ENCODE data around the gene ELK4.

Gene ELK4

GRCh38 chr1:205627956-205628355, 3.9 kb downstream of the ELK4 start:
- TF ChIP-seq SIN3A (IDR thresholded peaks at IDR 0.05; ENCODE audit: borderline replicate concordance, insufficient read depth, low read length) (no peak), REST (IDR thresholded peaks at IDR 0.05; ENCODE audit: insufficient read depth in 1 of 2, low read depth in 2 of 2, low read length in 2 of 2) (no peak), FOXP2 (optimal IDR thresholded peaks at IDR 0.05; ENCODE audit: borderline replicate concordance, extremely low read depth, extremely low read length, insufficient read depth) (no peak), TAF1 (IDR thresholded peaks at IDR 0.05; ENCODE audit: borderline replicate concordance, insufficient read depth, low read length) (no peak), POLR2AphosphoS5 (IDR thresholded peaks at IDR 0.05; ENCODE audit: low read depth, low read length) (no peak)

- no peak for TF ChIP-seq POLR2AphosphoS5 (IDR thresholded peaks at IDR 0.05; ENCODE audit: low read depth, low read length)
- TF ChIP-seq SIN3A (IDR thresholded peaks at IDR 0.05; ENCODE audit: borderline replicate concordance, insufficient read depth, low read length) = no peak
- no peak for TF ChIP-seq TAF1 (IDR thresholded peaks at IDR 0.05; ENCODE audit: borderline replicate concordance, insufficient read depth, low read length)
- no peak for TF ChIP-seq FOXP2 (optimal IDR thresholded peaks at IDR 0.05; ENCODE audit: borderline replicate concordance, extremely low read depth, extremely low read length, insufficient read depth)
- no peak for TF ChIP-seq REST (IDR thresholded peaks at IDR 0.05; ENCODE audit: insufficient read depth in 1 of 2, low read depth in 2 of 2, low read length in 2 of 2)
These were observed 5.6 kb downstream of the ELK4 start for GRCh38 chr1:205626216-205626615.

- TF ChIP-seq FOXP2 (optimal IDR thresholded peaks at IDR 0.05; ENCODE audit: borderline replicate concordance, extremely low read depth, extremely low read length, insufficient read depth) = no peak
- no peak for TF ChIP-seq REST (IDR thresholded peaks at IDR 0.05; ENCODE audit: insufficient read depth in 1 of 2, low read depth in 2 of 2, low read length in 2 of 2)
- TF ChIP-seq TAF1 (IDR thresholded peaks at IDR 0.05; ENCODE audit: borderline replicate concordance, insufficient read depth, low read length) = no peak
- no peak for TF ChIP-seq POLR2AphosphoS5 (IDR thresholded peaks at IDR 0.05; ENCODE audit: low read depth, low read length)
- TF ChIP-seq SIN3A (IDR thresholded peaks at IDR 0.05; ENCODE audit: borderline replicate concordance, insufficient read depth, low read length) = no peak
These were observed 8.2 kb downstream of the ELK4 start for GRCh38 chr1:205623646-205624045.

- TF ChIP-seq POLR2AphosphoS5 (IDR thresholded peaks at IDR 0.05; ENCODE audit: low read depth, low read length) = no peak
- no peak for TF ChIP-seq SIN3A (IDR thresholded peaks at IDR 0.05; ENCODE audit: borderline replicate concordance, insufficient read depth, low read length)
- no peak for TF ChIP-seq TAF1 (IDR thresholded peaks at IDR 0.05; ENCODE audit: borderline replicate concordance, insufficient read depth, low read length)
- no peak for TF ChIP-seq FOXP2 (optimal IDR thresholded peaks at IDR 0.05; ENCODE audit: borderline replicate concordance, extremely low read depth, extremely low read length, insufficient read depth)
- TF ChIP-seq REST (IDR thresholded peaks at IDR 0.05; ENCODE audit: insufficient read depth in 1 of 2, low read depth in 2 of 2, low read length in 2 of 2) = no peak
These were observed 11.5 kb downstream of the ELK4 start for GRCh38 chr1:205620269-205620668.

GRCh38 chr1:205619376-205619775, 12.4 kb downstream of the ELK4 start:
- TF ChIP-seq SIN3A (IDR thresholded peaks at IDR 0.05; ENCODE audit: borderline replicate concordance, insufficient read depth, low read length) (no peak), REST (IDR thresholded peaks at IDR 0.05; ENCODE audit: insufficient read depth in 1 of 2, low read depth in 2 of 2, low read length in 2 of 2) (no peak), POLR2AphosphoS5 (IDR thresholded peaks at IDR 0.05; ENCODE audit: low read depth, low read length) (no peak), TAF1 (IDR thresholded peaks at IDR 0.05; ENCODE audit: borderline replicate concordance, insufficient read depth, low read length) (no peak), FOXP2 (optimal IDR thresholded peaks at IDR 0.05; ENCODE audit: borderline replicate concordance, extremely low read depth, extremely low read length, insufficient read depth) (no peak)
